GM12878 (cell line): ENCODE measurements around the gene AFG1L. TPM values are rescaled to one million over a fixed set of nuclear protein-coding genes. Genes with fewer than 3 reads are reported as not detected.

Source experiments
- ATAC-seq: fragments of 200-7000 bp; cut with Tn5 transposase; 3 replicates; pipeline ENCODE4 v1.9.1; 2020; ENCODE audit warnings: mild to moderate bottlenecking, moderate library complexity
- BruUV-seq: library from RNA; stranded (reverse); fragments of 400-500 nt; replicated peaks from 2 replicates; lab custom pipeline; 2021; lab: Mats Ljungman, UMichigan
- CTCF ChIA-PET: fragments of 300-600 bp; sonication (Branson Sonifier 250); formaldehyde crosslinking; extraction: SDS; loops from one replicate; lab custom pipeline; 2021; ENCODE audit warnings: inconsistent platforms; lab: Yijun Ruan, JAX
- POLR2A ChIA-PET: fragments of 350-600 bp; formaldehyde crosslinking; extraction: SDS; loops from one replicate; lab custom pipeline; 2021; ENCODE audit warnings: inconsistent platforms; lab: Charles Lee
- RAD21 ChIA-PET: fragments of 300-600 bp; sonication (Branson Sonifier 250); formaldehyde crosslinking; loops from one replicate; lab custom pipeline; 2023; ENCODE audit warnings: antibody characterized with exemption; ENCODE audit not compliant: unreplicated experiment; lab: Charles Lee
- SMC1A ChIA-PET: fragments of 300-600 bp; sonication (Branson Sonifier 250); formaldehyde crosslinking; loops from one replicate; lab custom pipeline; 2023; ENCODE audit not compliant: unreplicated experiment, uncharacterized antibody; lab: Charles Lee
- DNase-seq: peaks from one replicate; pipeline ENCODE4 v3.0.0-alpha.2; 2011; ENCODE audit warnings: low read depth, low spot score
- FAIRE-seq: peaks from 3 replicates; lab custom pipeline; 2011; peaks lifted over from hg19 to GRCh38; lab: Jason Lieb, UNC
- H2AFZ ChIP-seq: 2 replicates; pipeline ENCODE4 v1.6.0; 2011; ENCODE audit warnings: low read depth, low read length, control low read depth; ENCODE audit not compliant: control insufficient read depth
- H3K27ac ChIP-seq: 2 replicates; pipeline ENCODE4 v1.5.1; 2011; ENCODE audit warnings: control low read depth; ENCODE audit not compliant: control insufficient read depth, insufficient read depth
- H3K27me3 ChIP-seq, 2 experiments: replicated peaks in 1 of 2; 2 replicates each; pipeline versions ENCODE4 v1.6.0 to v1.6.1; 2011; ENCODE audit warnings: low read length in 1 of 2; ENCODE audit not compliant: control insufficient read depth in 2 of 2, insufficient read depth in 2 of 2
- H3K36me3 ChIP-seq, 2 experiments: 2 replicates each; pipeline ENCODE4 v1.5.1; 2011; ENCODE audit warnings: low read length in 1 of 2; ENCODE audit not compliant: control insufficient read depth in 2 of 2, insufficient read depth in 2 of 2
- H3K4me1 ChIP-seq: 2 replicates; pipeline ENCODE4 v1.6.1; 2011; ENCODE audit warnings: mild to moderate bottlenecking, low read length, moderate library complexity, mixed read lengths; ENCODE audit not compliant: control insufficient read depth, insufficient read depth
- H3K4me2 ChIP-seq: 2 replicates; pipeline ENCODE4 v1.6.0; 2011; ENCODE audit warnings: control low read depth; ENCODE audit not compliant: control insufficient read depth, insufficient read depth
- H3K4me3 ChIP-seq: fragments of 200-600 bp; sonication (generic); 2 replicates; pipeline ENCODE4 v1.5.1; 2016
- H3K79me2 ChIP-seq: 2 replicates; pipeline ENCODE4 v1.6.0; 2011; ENCODE audit warnings: low read length; ENCODE audit not compliant: control insufficient read depth, insufficient read depth
- H3K9ac ChIP-seq: 2 replicates; pipeline ENCODE4 v1.8.0; 2011; ENCODE audit warnings: low read length, control low read depth, mixed read lengths; ENCODE audit not compliant: control insufficient read depth, insufficient read depth
- H3K9me3 ChIP-seq: replicated peaks from 3 replicates; pipeline ENCODE4 v1.5.1; 2011; ENCODE audit warnings: mild to moderate bottlenecking, low read length; ENCODE audit not compliant: control insufficient read depth, insufficient read depth
- H4K20me1 ChIP-seq: 2 replicates; pipeline ENCODE4 v1.6.0; 2011; ENCODE audit not compliant: control insufficient read depth, insufficient read depth
- CHD1 ChIP-seq: IDR thresholded peaks from 2 replicates; pipeline ENCODE4 v1.6.1; 2012; ENCODE audit warnings: low read depth, low read length, improper control_type of control experiment
- JUND ChIP-seq: IDR thresholded peaks from 2 replicates; pipeline ENCODE4 v1.6.1; 2012; ENCODE audit warnings: low read depth, mild to moderate bottlenecking, low read length, improper control_type of control experiment, moderate library complexity
- MTA3 ChIP-seq: IDR thresholded peaks from 2 replicates; pipeline ENCODE4 v1.6.1; 2012; ENCODE audit warnings: low read length, inconsistent platforms, borderline replicate concordance
- PKNOX1 ChIP-seq: fragments of 450-650 bp; IDR thresholded peaks from 2 replicates; pipeline ENCODE4 v1.6.1; 2016; ENCODE audit warnings: mild to moderate bottlenecking
- POLR2A ChIP-seq: IDR thresholded peaks from 2 replicates; pipeline ENCODE4 v1.6.1; 2011; ENCODE audit warnings: low read depth, mild to moderate bottlenecking, low read length
- SIX5 ChIP-seq: IDR thresholded peaks from 2 replicates; pipeline ENCODE4 v1.6.1; 2011; ENCODE audit warnings: mild to moderate bottlenecking, low read depth, low read length, moderate library complexity; ENCODE audit not compliant: severe bottlenecking
- ZNF384 ChIP-seq: IDR thresholded peaks from 2 replicates; pipeline ENCODE4 v1.6.1; 2012; ENCODE audit warnings: low read depth, mild to moderate bottlenecking, low read length, improper control_type of control experiment, borderline replicate concordance
- WGBS: methylation state at CpG from one replicate; pipeline ENCODE4 v1.1.6; 2016; ENCODE audit warnings: low lambda C conversion rate; ENCODE audit not compliant: insufficient replicate concordance, insufficient coverage; ENCODE audit errors: missing lambda C conversion rate; 5-methylcytosine and 5-hydroxymethylcytosine counted together
- in situ Hi-C: fragments of 300-500 bp; cut with MboI; formaldehyde crosslinking; loops from 9 replicates; pipeline ENCODE4 v1.14.3; 2018; ENCODE audit warnings: mixed read lengths
- intact Hi-C: fragments of 100-400 bp; cut with micrococcal nuclease; formaldehyde crosslinking; loops from one replicate; pipeline ENCODE4 v1.14.2; 2022; ENCODE audit not compliant: unreplicated experiment
- polyA plus RNA-seq, 11 experiments: library from polyadenylated mRNA; depleted of rRNA in 4 of 11; unstranded in 6 of 11; stranded (reverse) in 5 of 11; fragments of >200 nt; fragmentation: Nextera tagmentation in 4 of 11; fragmentation: Illumina TruSeq in 1 of 11; extraction: Ambion mirVana in 4 of 11; extraction: Trizol in 1 of 11; gene quantifications; 1 replicate in 1 of 11; 2 replicates in 10 of 11; pipeline versions ENCODE4 v1.2.1 to v1.2.3, GENCODE V29; 2011 to 2016; ENCODE audit warnings: inconsistent platforms in 2 of 11, missing spikeins in 2 of 11, low read depth in 1 of 11
- total RNA-seq, 4 experiments: library from RNA; depleted of rRNA in 3 of 4; stranded (reverse); fragments of >200 nt in 3 of 4; fragmentation: Illumina TruSeq in 1 of 4; extraction: Trizol in 1 of 4; gene quantifications; 2 replicates each; pipeline versions ENCODE4 v1.2.1 to v1.2.3, GENCODE V29; 2013 to 2021

Gene AFG1L
- total and polyA plus RNA-seq, 10 of the 15 experiments (the other 5 are each of a cell fraction or from before 2014, with no cell fraction given) = 2.3 to 9.0 (median 4.3) TPM

GRCh38 chr6:108277295-108277694 lies 17.6 kb upstream of the AFG1L start (continued):
- no peak for TF ChIP-seq PKNOX1
- TF ChIP-seq POLR2A = no peak
- TF ChIP-seq JUND = no peak

- intact Hi-C loops = no loop called here
- FAIRE-seq (no peak), ATAC-seq (no peak), DNase-seq (no peak)
- H4K20me1 ChIP-seq = no peaks in the 10 kb centered on the region
- no peak overlapping the region for H3K4me3 ChIP-seq
- H3K9me3 ChIP-seq = no peaks in the 10 kb centered on the region
- no peak overlapping the region for H3K4me2 ChIP-seq
- H3K79me2 ChIP-seq = no peaks in the 10 kb centered on the region
- no peak overlapping the region for H2AFZ ChIP-seq
- ChIA-PET RAD21 (no interaction called here), CTCF (no interaction called here), POLR2A (no interaction called here), SMC1A (interaction anchor here (0.5 kb wide), 1 partner anchor 165 kb away, joined by 3 read pairs; no protein-coding TSS in a partner anchor)
- in situ Hi-C loops = no loop called here
- no peak overlapping the region for H3K9ac ChIP-seq
- H3K27me3 ChIP-seq = no peaks in the 10 kb centered on the region
- H3K27ac ChIP-seq = no peak overlapping the region
- no peaks in the 10 kb centered on the region for H3K36me3 ChIP-seq
- WGBS = 89% methylated on average over 4 of the region's 4 CpGs
- no TSS peak for BruUV-seq
- no peaks in the 10 kb centered on the region; the same call in 1 of the 2 replicates for H3K4me1 ChIP-seq
- TF ChIP-seq CHD1 (no peak), SIX5 (no peak), ZNF384 (no peak), MTA3 (no peak)
Observed at GRCh38 chr6:108277831-108278230, 17.0 kb upstream of the AFG1L start.
